NB4 (cell line): ENCODE results near the gene TCP1.

Experiments used
- MYC ChIP-seq: IDR thresholded peaks from 2 replicates; pipeline ENCODE4 v1.6.1; 2011; ENCODE audit warnings: low read depth, low read length
- POLR2A ChIP-seq: IDR thresholded peaks from 2 replicates; pipeline ENCODE4 v1.6.1; 2011; ENCODE audit warnings: mild to moderate bottlenecking; ENCODE audit not compliant: insufficient read length; ENCODE audit errors: extremely low read depth
- TF ChIP-seq, protein P1 (sequence below): IDR thresholded peaks from one replicate; pipeline ENCODE4 v1.5.1; 2012; ENCODE audit warnings: low read depth, low read length
- TF ChIP-seq, protein P2 (sequence below): IDR thresholded peaks from 2 replicates; pipeline ENCODE4 v1.6.1; 2011; ENCODE audit warnings: low read depth, low read length

DNA sequence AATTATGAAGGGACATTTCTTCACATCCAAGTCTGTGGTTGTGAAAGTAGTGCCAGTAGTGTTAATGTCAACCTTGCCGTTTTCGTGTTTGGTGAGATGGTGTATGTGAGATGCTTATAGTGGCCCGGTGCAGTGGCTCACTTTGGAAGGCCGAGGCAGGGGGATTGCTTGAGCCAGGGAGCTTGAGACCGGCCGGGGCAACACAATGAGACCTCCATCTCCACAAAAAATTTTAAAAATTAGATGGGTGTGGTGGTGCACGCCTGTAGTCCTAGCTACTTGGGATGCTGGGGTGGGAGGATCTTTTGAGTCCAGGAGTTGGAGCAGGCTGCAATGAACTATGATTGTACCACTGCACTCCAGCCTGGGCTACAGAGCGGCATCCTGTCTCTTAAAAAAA is 48.1 kb upstream of the TCP1 start:
- TF ChIP-seq POLR2A (no peak), MYC (no peak)
- TF ChIP-seq, protein P1, sequence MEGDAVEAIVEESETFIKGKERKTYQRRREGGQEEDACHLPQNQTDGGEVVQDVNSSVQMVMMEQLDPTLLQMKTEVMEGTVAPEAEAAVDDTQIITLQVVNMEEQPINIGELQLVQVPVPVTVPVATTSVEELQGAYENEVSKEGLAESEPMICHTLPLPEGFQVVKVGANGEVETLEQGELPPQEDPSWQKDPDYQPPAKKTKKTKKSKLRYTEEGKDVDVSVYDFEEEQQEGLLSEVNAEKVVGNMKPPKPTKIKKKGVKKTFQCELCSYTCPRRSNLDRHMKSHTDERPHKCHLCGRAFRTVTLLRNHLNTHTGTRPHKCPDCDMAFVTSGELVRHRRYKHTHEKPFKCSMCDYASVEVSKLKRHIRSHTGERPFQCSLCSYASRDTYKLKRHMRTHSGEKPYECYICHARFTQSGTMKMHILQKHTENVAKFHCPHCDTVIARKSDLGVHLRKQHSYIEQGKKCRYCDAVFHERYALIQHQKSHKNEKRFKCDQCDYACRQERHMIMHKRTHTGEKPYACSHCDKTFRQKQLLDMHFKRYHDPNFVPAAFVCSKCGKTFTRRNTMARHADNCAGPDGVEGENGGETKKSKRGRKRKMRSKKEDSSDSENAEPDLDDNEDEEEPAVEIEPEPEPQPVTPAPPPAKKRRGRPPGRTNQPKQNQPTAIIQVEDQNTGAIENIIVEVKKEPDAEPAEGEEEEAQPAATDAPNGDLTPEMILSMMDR = no peak
- TF ChIP-seq, protein P2, sequence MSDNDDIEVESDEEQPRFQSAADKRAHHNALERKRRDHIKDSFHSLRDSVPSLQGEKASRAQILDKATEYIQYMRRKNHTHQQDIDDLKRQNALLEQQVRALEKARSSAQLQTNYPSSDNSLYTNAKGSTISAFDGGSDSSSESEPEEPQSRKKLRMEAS = no peak
